HFF-Myc (cell line): ENCODE data around the gene HSP90AB1.

Experiments
- DNase-seq: peaks from one replicate; pipeline ENCODE4 v3.0.0-alpha.2; 2011; ENCODE audit warnings: low read depth; ENCODE audit errors: extremely low read depth
- H3K4me3 ChIP-seq: replicated peaks from 2 replicates; pipeline ENCODE4 v1.5.1; 2011; ENCODE audit warnings: low read depth, mild to moderate bottlenecking, control low read depth, low read length
- TF ChIP-seq, protein P1 (sequence below): IDR thresholded peaks from 2 replicates; pipeline ENCODE4 v1.5.1; 2012; ENCODE audit warnings: mild to moderate bottlenecking, low read depth, low read length, control low read depth; ENCODE audit errors: missing control alignments

HSP90AB1 gene

DNA sequence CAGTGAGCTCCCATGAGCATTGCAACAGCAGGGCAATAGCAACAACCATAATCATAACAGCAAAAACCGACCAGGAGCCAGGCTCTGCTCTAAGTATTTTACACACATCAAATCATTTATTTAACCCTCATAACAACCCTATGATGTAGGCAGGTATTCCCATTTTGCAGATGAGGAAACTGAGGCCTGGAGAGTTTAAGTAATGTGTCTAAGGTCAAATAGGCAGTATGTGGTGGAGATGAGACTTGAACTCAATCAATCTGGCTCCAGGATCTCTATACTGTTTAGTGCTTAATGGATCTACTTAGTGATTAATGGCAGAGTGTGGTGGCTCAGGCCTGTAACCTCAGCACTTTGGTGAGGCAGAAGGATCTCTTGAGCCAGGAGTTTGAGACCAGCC lies 26.7 kb downstream of the HSP90AB1 start:
- TF ChIP-seq, protein P1, sequence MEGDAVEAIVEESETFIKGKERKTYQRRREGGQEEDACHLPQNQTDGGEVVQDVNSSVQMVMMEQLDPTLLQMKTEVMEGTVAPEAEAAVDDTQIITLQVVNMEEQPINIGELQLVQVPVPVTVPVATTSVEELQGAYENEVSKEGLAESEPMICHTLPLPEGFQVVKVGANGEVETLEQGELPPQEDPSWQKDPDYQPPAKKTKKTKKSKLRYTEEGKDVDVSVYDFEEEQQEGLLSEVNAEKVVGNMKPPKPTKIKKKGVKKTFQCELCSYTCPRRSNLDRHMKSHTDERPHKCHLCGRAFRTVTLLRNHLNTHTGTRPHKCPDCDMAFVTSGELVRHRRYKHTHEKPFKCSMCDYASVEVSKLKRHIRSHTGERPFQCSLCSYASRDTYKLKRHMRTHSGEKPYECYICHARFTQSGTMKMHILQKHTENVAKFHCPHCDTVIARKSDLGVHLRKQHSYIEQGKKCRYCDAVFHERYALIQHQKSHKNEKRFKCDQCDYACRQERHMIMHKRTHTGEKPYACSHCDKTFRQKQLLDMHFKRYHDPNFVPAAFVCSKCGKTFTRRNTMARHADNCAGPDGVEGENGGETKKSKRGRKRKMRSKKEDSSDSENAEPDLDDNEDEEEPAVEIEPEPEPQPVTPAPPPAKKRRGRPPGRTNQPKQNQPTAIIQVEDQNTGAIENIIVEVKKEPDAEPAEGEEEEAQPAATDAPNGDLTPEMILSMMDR, result no peak
- H3K4me3 ChIP-seq, result no peak overlapping the region
- no peak for DNase-seq

DNA sequence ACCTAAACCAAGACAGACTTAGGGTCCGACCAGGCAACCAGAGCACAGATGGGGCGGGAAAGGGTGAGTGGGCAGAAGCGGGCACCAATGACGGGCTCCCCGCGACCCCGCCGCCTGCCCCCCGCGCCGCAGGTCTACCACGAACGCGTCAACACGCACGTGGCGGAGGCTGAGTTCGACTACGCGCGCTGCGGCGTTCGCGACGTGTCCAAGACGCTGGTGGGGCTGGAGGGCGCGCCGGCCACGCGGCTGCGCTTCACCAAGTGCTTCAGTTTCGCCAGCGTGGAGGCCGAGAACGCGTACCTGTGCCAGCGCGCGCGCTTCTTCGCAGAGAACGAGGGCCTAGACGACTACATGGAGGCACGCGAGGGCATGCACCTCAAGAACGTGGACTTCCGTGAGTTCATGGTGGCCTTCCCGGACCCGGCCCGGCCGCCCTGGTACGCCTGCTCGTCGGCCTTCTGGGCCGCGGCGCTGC lies 28.4 kb downstream of the HSP90AB1 start:
- no peak overlapping the region for H3K4me3 ChIP-seq
- TF ChIP-seq, protein P1, result no peak
- DNase-seq, result no peak

- TF ChIP-seq, protein P1, result no peak
- no peak for DNase-seq
- H3K4me3 ChIP-seq, result no peak overlapping the region
Measured at GRCh38 chr6:44275749-44276648, 29.1 kb downstream of the HSP90AB1 start.

DNA sequence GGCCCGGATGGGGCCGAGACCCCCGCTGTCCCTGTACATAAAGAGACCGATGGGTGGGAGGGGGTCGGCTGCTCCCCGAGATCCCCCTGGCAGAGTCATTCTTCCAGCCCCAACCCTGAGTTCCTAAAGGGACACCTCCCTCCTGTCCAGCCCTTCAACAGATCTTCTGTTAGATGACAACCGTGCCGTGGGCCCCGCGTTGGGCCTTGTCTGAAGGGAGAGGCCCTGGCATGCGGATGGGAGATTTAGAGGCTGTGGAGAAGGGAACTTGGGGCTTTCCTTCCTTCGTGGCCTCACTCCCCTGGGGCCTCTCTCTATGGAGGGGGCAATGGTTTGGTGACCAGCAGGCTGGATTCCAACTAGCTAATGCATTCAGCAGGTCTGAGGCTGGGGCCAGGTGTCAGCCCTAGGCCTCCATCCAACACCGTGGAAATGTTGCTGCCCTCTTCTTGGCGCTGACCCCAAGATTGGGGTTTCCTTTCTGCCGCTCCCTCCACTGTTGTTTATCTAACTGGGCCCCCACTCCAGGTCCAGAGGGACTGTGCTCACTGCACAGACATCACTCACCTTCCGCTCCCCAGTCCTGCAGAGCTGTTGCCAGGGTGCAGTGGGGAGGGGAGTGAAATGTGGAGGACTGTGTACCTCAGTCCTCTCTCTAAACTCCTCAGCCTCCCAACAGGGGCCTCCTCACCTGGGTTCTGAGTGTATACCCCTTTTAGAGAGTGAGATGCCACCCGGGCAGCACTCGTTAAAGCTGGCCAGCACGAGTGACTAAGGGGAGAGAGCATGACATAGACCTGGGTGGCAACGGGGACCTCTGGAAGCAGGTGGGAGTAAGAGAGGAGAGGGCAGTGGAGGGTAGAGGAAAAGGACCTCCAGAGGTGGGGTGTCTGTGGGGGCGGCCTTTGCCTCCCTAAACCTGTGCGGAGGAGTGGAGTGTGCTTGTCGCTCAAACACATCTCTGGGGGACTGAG lies 30.1 kb downstream of the HSP90AB1 start:
- TF ChIP-seq, protein P1, result no peak
- DNase-seq, result no peak
- no peak overlapping the region for H3K4me3 ChIP-seq

DNA sequence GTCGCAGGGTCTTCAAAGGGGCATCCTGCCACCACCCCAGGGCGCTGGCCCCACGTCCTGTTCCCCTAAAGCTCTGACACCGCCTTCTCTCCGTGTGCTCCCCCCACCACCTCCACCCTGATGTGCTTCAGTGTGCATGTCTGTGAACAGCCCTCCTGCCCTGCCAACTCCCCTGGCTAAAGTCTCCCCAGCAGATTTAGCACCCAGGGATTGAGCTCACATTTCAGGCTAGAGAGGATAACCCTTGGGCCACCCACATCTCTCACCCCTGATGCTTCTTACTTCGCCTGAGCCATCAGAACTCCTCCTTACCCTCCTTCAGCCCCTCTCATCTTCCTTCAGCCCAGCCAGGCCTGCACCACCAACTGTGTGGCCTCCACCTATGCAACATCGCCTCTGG lies 30.9 kb downstream of the HSP90AB1 start:
- H3K4me3 ChIP-seq, result no peak overlapping the region
- DNase-seq, result no peak
- TF ChIP-seq, protein P1, result no peak

GRCh38 chr6:44278315-44278714 lies 31.4 kb downstream of the HSP90AB1 start:
- no peak for DNase-seq
- TF ChIP-seq, protein P1, result no peak
- H3K4me3 ChIP-seq, result no peak overlapping the region
